ENCODE results near the gene ASPSCR1.
"Not testable (repeated sequence)": the region's sequence is repeated elsewhere in the genome, so short reads cannot be mapped to it uniquely, and the experiment has no call there.

The ASPSCR1 gene

GRCh38 chr17:81942167-81942553, 35.3 kb upstream of the ASPSCR1 start:
- DNase-seq: no peak

- no peak for DNase-seq
Observed at GRCh38 chr17:81944858-81945257, 32.6 kb upstream of the ASPSCR1 start.

- DNase-seq: no peak
Observed at GRCh38 chr17:81947189-81947588, 30.2 kb upstream of the ASPSCR1 start, which contains the start of gene MYADML2. Gene MYADML2, minus strand, starts transcription at chr17:81947233. Its CDS starts 5,492 bp downstream, at chr17:81941741.

GRCh38 chr17:81948635-81949378, 28.6 kb upstream of the ASPSCR1 start:
- no peak for DNase-seq

- DNase-seq: no peak
Observed at GRCh38 chr17:81950501-81950900, 26.9 kb upstream of the ASPSCR1 start.

- no peak for DNase-seq
Observed at GRCh38 chr17:81951785-81952684, 25.4 kb upstream of the ASPSCR1 start.

GRCh38 chr17:81952792-81953228, 24.6 kb upstream of the ASPSCR1 start:
- no peak for DNase-seq

GRCh38 chr17:81953443-81953842, 24.0 kb upstream of the ASPSCR1 start:
- not testable (repeated sequence) for DNase-seq

- no peak for DNase-seq
Observed at GRCh38 chr17:81954131-81955057, 23.0 kb upstream of the ASPSCR1 start.

GRCh38 chr17:81955058-81955681, 22.3 kb upstream of the ASPSCR1 start:
- no peak for DNase-seq

- DNase-seq: no peak
Observed at GRCh38 chr17:81955756-81956544, 21.5 kb upstream of the ASPSCR1 start.

GRCh38 chr17:81956607-81957589, 20.5 kb upstream of the ASPSCR1 start:
- DNase-seq: no peak

GRCh38 chr17:81957691-81958432, 19.6 kb upstream of the ASPSCR1 start:
- DNase-seq: no peak

- no peak for DNase-seq
Observed at GRCh38 chr17:81958633-81959342, 18.6 kb upstream of the ASPSCR1 start.

GRCh38 chr17:81959362-81960129, 17.9 kb upstream of the ASPSCR1 start:
- DNase-seq: peak; percentile 32

GRCh38 chr17:81960130-81960958, 17.1 kb upstream of the ASPSCR1 start:
- DNase-seq: no peak

- DNase-seq: peak; percentile 52
Observed at GRCh38 chr17:81961087-81961511, 16.3 kb upstream of the ASPSCR1 start, which contains the start of gene NOTUM. Gene NOTUM, minus strand, starts transcription at chr17:81961187. Its CDS starts 278 bp downstream, at chr17:81960909.

Measured in fibroblast of skin of right biceps (primary cell).